GM19351 (cell line): ENCODE results near the gene TSPY2.
"Not testable (repeated sequence)": the region's sequence is repeated elsewhere in the genome, so short reads cannot be mapped to it uniquely, and the experiment has no call there.

Experiments used
- ATAC-seq: cut with Tn5 transposase; IDR thresholded peaks from one replicate; pipeline ENCODE4 v1.9.1; 2021; ENCODE audit warnings: mild to moderate bottlenecking, moderate library complexity; ENCODE audit not compliant: unreplicated experiment

TSPY2 gene, protein sequence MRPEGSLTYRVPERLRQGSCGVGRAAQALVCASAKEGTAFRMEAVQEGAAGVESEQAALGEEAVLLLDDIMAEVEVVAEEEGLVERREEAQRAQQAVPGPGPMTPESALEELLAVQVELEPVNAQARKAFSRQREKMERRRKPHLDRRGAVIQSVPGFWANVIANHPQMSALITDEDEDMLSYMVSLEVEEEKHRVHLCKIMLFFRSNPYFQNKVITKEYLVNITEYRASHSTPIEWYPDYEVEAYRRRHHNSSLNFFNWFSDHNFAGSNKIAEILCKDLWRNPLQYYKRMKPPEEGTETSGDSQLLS

DNA sequence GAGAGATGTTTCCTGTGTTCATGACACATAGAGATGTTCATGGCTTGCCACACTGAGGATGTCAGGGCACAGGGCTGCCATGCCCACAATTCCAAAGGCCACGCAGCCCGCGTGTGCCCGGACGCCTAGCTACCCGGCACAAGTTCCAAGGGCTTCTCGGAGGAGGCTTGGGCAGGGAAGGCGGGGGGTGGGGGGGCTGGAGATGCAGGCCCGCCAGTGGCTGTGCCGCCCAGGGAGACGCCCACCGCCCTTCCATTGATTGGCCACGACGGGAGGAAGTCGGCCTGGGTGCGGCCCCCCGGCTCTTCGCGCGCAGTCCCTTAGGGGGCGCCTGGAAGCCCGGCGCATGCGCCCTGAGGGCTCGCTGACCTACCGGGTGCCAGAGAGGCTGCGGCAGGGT lies at the start of gene TSPY2:
TSPY2 (plus strand) TSS at position 301 of the 400 bp plus-strand sequence; CDS start at position 347, 46 bp downstream.
- not testable (repeated sequence) for ATAC-seq

DNA sequence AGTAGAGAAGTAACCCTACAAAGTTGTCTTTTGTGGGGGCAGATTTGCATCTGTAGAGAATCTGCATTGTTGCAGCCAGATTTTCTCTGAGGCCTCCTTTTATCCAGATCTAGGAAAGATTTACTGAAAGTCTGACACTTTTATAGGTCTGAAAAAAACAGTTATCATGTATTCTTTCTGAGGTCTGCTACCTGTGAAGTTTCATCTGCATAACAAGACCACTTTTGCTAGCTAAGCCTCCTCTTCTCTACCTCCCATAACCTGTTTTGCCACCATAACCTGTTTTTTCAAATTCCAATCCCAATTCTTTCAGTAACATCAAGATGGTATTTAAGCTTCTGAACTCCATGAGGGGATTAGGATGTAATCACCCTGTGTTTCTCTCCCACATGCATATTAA lies 36.5 kb upstream of the TSPY2 start:
- not testable (repeated sequence) for ATAC-seq

DNA sequence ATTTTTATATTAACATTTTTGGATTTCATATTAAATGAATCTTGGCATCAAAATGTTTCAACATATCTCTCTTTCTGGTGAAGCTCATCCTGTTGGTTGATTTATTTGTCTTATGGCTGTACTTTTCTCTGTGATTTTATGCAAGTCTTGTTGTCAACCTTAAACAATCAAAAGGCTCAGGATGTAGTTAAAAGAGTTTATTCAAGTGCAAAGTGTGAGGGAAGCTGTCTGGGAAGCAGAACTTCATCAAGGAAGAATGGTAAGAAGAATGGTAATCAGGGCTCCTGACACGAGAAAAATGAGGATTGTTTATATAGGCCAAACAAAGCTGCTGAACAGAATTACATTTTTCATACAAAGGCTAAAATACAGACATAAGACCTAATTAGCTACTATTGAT lies 29.0 kb upstream of the TSPY2 start:
- ATAC-seq, result not testable (repeated sequence)

DNA sequence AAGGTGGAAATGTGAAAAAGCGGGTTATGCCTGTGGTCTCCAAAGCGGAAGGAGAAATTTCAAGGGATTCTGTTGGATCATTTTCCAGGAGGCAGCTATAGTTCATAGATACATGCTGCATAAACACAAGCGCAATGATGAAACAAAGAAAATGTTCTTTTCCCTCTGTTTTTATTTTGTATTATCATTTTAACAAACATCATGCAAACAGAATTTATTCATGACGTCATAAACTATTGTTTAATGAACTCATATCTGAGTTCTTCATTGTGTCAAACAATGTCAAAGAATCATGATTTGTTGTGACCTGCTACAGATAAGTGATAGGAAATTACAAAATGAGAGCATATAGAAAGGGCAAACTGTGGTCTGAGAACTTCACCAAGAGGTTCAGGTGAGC lies 23.8 kb downstream of the TSPY2 start:
- ATAC-seq, result not testable (repeated sequence)
